ENCODE measurements around the gene OR7G2.

DNA sequence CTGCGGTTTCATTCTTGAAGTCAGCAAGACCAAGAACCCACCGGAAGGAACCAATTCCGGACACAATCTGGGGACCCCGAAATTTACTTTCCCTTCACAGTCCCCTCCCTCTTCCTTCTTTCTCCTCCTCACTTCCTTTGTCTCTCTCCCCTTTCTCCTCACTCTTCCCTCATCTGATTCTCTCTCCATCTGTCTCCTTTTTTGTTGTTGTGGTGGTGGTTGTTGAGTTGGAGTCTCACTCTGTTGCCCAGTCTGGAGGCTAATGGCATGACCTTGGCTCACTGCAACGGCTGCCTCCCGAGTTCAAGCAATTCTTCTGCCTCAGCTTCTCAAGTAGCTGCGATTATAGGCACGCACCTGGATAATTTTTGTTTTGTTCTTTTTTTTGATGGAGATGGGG, 53.1 kb downstream of the OR7G2 start:
- TF ChIP-seq, protein P1, sequence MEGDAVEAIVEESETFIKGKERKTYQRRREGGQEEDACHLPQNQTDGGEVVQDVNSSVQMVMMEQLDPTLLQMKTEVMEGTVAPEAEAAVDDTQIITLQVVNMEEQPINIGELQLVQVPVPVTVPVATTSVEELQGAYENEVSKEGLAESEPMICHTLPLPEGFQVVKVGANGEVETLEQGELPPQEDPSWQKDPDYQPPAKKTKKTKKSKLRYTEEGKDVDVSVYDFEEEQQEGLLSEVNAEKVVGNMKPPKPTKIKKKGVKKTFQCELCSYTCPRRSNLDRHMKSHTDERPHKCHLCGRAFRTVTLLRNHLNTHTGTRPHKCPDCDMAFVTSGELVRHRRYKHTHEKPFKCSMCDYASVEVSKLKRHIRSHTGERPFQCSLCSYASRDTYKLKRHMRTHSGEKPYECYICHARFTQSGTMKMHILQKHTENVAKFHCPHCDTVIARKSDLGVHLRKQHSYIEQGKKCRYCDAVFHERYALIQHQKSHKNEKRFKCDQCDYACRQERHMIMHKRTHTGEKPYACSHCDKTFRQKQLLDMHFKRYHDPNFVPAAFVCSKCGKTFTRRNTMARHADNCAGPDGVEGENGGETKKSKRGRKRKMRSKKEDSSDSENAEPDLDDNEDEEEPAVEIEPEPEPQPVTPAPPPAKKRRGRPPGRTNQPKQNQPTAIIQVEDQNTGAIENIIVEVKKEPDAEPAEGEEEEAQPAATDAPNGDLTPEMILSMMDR (conservative IDR thresholded peaks at IDR 0.05; ENCODE audit: low read depth, low read length): no peak
- no peak for TF ChIP-seq EZH2 (IDR thresholded peaks at IDR 0.05; ENCODE audit: low read length, unreplicated experiment)
